HepG2 (cell line): ENCODE results near the gene GPC6. TPM values are rescaled to one million over a fixed set of nuclear protein-coding genes. Genes with fewer than 3 reads are reported as not detected.

Experiments used
- CREM ChIP-seq, 2 experiments: sonication (generic) in 1 of 2; formaldehyde crosslinking in 1 of 2; IDR thresholded peaks; 2 replicates each; pipeline versions ENCODE4 v1.4.0 to v1.6.1; 2016 to 2020; ENCODE audit warnings: antibody characterized with exemption in 1 of 2, mild to moderate bottlenecking in 1 of 2, missing genetic modification reagents in 1 of 2
- FOXJ3 ChIP-seq: sonication (generic); formaldehyde crosslinking; IDR thresholded peaks from 2 replicates; pipeline ENCODE4 v1.4.0; 2020; ENCODE audit warnings: missing genetic modification reagents, mild to moderate bottlenecking, borderline replicate concordance
- GFI1 ChIP-seq: sonication (generic); formaldehyde crosslinking; IDR thresholded peaks from 2 replicates; pipeline ENCODE4 v1.5.0; 2020; ENCODE audit warnings: missing genetic modification reagents, mild to moderate bottlenecking, borderline replicate concordance
- GRHL1 ChIP-seq: sonication (generic); formaldehyde crosslinking; conservative IDR thresholded peaks from 2 replicates; pipeline ENCODE4 v1.8.0; 2022; ENCODE audit warnings: missing genetic modification reagents
- HES4 ChIP-seq: sonication (generic); formaldehyde crosslinking; IDR thresholded peaks from 2 replicates; pipeline ENCODE4 v1.9.0; 2021; ENCODE audit warnings: mild to moderate bottlenecking, missing genetic modification reagents, borderline replicate concordance
- KDM5B ChIP-seq: sonication (generic); formaldehyde crosslinking; IDR thresholded peaks from 2 replicates; pipeline ENCODE4 v1.4.0; 2020; ENCODE audit warnings: missing genetic modification reagents, mild to moderate bottlenecking, borderline replicate concordance
- KDM6A ChIP-seq: IDR thresholded peaks from 2 replicates; pipeline ENCODE4 v1.6.1; 2016; ENCODE audit warnings: low read depth
- KLF11 ChIP-seq: IDR thresholded peaks from 2 replicates; pipeline ENCODE4 v1.6.1; 2016; ENCODE audit warnings: missing compliant biosample characterization
- MTA1 ChIP-seq: sonication (generic); formaldehyde crosslinking; IDR thresholded peaks from 2 replicates; pipeline ENCODE4 v1.4.0; 2020; ENCODE audit warnings: missing genetic modification reagents, mild to moderate bottlenecking, borderline replicate concordance
- MXD1 ChIP-seq: sonication (generic); formaldehyde crosslinking; IDR thresholded peaks from 2 replicates; pipeline ENCODE4 v1.4.0; 2020; ENCODE audit warnings: mild to moderate bottlenecking, missing genetic modification reagents
- NFIC ChIP-seq: IDR thresholded peaks from 2 replicates; pipeline ENCODE4 v1.6.1; 2012; ENCODE audit warnings: mild to moderate bottlenecking, low read length, inconsistent platforms
- PAWR ChIP-seq: sonication (generic); formaldehyde crosslinking; IDR thresholded peaks from 2 replicates; pipeline ENCODE4 v1.4.0; 2020; ENCODE audit warnings: missing genetic modification reagents, mild to moderate bottlenecking, borderline replicate concordance
- PHB2 ChIP-seq: fragments of 450-650 bp; IDR thresholded peaks from 2 replicates; pipeline ENCODE4 v1.6.1; 2018; ENCODE audit not compliant: partially characterized antibody
- PHF20 ChIP-seq: sonication (generic); formaldehyde crosslinking; IDR thresholded peaks from 2 replicates; pipeline ENCODE4 v1.5.0; 2020; ENCODE audit warnings: mild to moderate bottlenecking, missing genetic modification reagents
- PHF5A ChIP-seq: IDR thresholded peaks from one replicate; pipeline ENCODE4 v1.6.1; 2018; ENCODE audit warnings: low read depth, missing genetic modification reagents; ENCODE audit not compliant: unreplicated experiment
- PITX1 ChIP-seq: sonication (generic); formaldehyde crosslinking; IDR thresholded peaks from 2 replicates; pipeline ENCODE4 v1.5.1; 2020; ENCODE audit warnings: mild to moderate bottlenecking, missing genetic modification reagents
- SIX1 ChIP-seq: sonication (generic); formaldehyde crosslinking; IDR thresholded peaks from 2 replicates; pipeline ENCODE4 v1.4.0; 2020; ENCODE audit warnings: missing genetic modification reagents, borderline replicate concordance
- SPEN ChIP-seq: sonication (generic); formaldehyde crosslinking; IDR thresholded peaks from 2 replicates; pipeline ENCODE4 v1.5.1; 2020; ENCODE audit warnings: low read depth, mild to moderate bottlenecking, missing genetic modification reagents
- STAG1 ChIP-seq: sonication (generic); formaldehyde crosslinking; IDR thresholded peaks from 2 replicates; pipeline ENCODE4 v1.4.0; 2020; ENCODE audit warnings: missing genetic modification reagents
- TRIM24 ChIP-seq: sonication (generic); formaldehyde crosslinking; IDR thresholded peaks from 2 replicates; pipeline ENCODE4 v1.8.0; 2022; ENCODE audit warnings: mild to moderate bottlenecking, missing genetic modification reagents
- WIZ ChIP-seq: sonication (generic); formaldehyde crosslinking; IDR thresholded peaks from 2 replicates; pipeline ENCODE4 v1.5.1; 2020; ENCODE audit warnings: mild to moderate bottlenecking, missing genetic modification reagents
- ZEB1 ChIP-seq: IDR thresholded peaks from 2 replicates; pipeline ENCODE4 v1.6.1; 2012; ENCODE audit warnings: mild to moderate bottlenecking, low read depth, inconsistent platforms; ENCODE audit not compliant: insufficient replicate concordance
- ZFP1 ChIP-seq: IDR thresholded peaks from 2 replicates; pipeline ENCODE4 v1.6.1; 2016
- ZFP82 ChIP-seq: sonication (generic); formaldehyde crosslinking; IDR thresholded peaks from 2 replicates; pipeline ENCODE4 v1.5.1; 2020; ENCODE audit warnings: mild to moderate bottlenecking, missing genetic modification reagents, borderline replicate concordance
- ZNF235 ChIP-seq: sonication (generic); formaldehyde crosslinking; IDR thresholded peaks from 2 replicates; pipeline ENCODE4 v1.8.1; 2023; ENCODE audit warnings: mild to moderate bottlenecking, missing genetic modification reagents, borderline replicate concordance
- ZNF337 ChIP-seq: sonication (generic); formaldehyde crosslinking; IDR thresholded peaks from 2 replicates; pipeline ENCODE4 v1.5.1; 2020; ENCODE audit warnings: missing genetic modification reagents, low read depth, mild to moderate bottlenecking, borderline replicate concordance
- ZNF576 ChIP-seq: sonication (generic); formaldehyde crosslinking; IDR thresholded peaks from 2 replicates; pipeline ENCODE4 v1.4.0; 2020; ENCODE audit warnings: mild to moderate bottlenecking, missing genetic modification reagents
- ZNF598 ChIP-seq: sonication (generic); formaldehyde crosslinking; IDR thresholded peaks from 2 replicates; pipeline ENCODE4 v1.5.1; 2020; ENCODE audit warnings: mild to moderate bottlenecking, missing genetic modification reagents, borderline replicate concordance
- ZNF607 ChIP-seq: sonication (generic); formaldehyde crosslinking; IDR thresholded peaks from 2 replicates; pipeline ENCODE4 v1.5.1; 2020; ENCODE audit warnings: missing genetic modification reagents, mild to moderate bottlenecking, borderline replicate concordance
- ZNF724P ChIP-seq: sonication (generic); formaldehyde crosslinking; IDR thresholded peaks from 2 replicates; pipeline ENCODE4 v1.8.0; 2022; ENCODE audit warnings: missing genetic modification reagents, borderline replicate concordance
- ZNF746 ChIP-seq: sonication (generic); formaldehyde crosslinking; IDR thresholded peaks from 2 replicates; pipeline ENCODE4 v1.8.0; 2022; ENCODE audit warnings: mild to moderate bottlenecking, missing genetic modification reagents
- ZSCAN25 ChIP-seq: sonication (generic); formaldehyde crosslinking; IDR thresholded peaks from 2 replicates; pipeline ENCODE4 v1.8.0; 2022; ENCODE audit warnings: mild to moderate bottlenecking, missing genetic modification reagents
- polyA plus RNA-seq, 8 experiments: library from polyadenylated mRNA; depleted of rRNA in 3 of 8; stranded (reverse) in 7 of 8; unstranded in 1 of 8; fragments of >200 nt; fragmentation: Illumina TruSeq in 4 of 8; extraction: Trizol in 4 of 8; gene quantifications; 2 replicates each; pipeline versions ENCODE4 v1.2.1 to v1.2.3, GENCODE V29; 2011 to 2016; ENCODE audit warnings: low read depth in 4 of 8, missing spikeins in 1 of 8, mixed read lengths in 1 of 8; ENCODE audit not compliant: insufficient read depth in 1 of 8
- total RNA-seq, 5 experiments: library from RNA; depleted of rRNA; stranded (reverse); fragments of >200 nt; fragmentation: Illumina TruSeq; extraction: Trizol; gene quantifications; 2 replicates each; pipeline ENCODE4 v1.2.3, GENCODE V29; 2016; ENCODE audit warnings: low read depth in 1 of 5

Gene GPC6
- total and polyA plus RNA-seq, 2 of the 13 experiments (the other 11 are each of a cell fraction or from before 2014, with no cell fraction given) = 24.5 to 33.9 TPM

- TF ChIP-seq KDM5B (CRISPR knock-in tag) (no peak), ZNF724P (no peak), SPEN (no peak), GFI1 (CRISPR knock-in tag) (peak; percentile 92), WIZ (CRISPR knock-in tag) (no peak), PITX1 (CRISPR knock-in tag) (peak; percentile 94), MTA1 (CRISPR knock-in tag) (no peak), CREM (IDR thresholded peaks at IDR 0.05) (peak; percentile 94), CREM (CRISPR knock-in tag; IDR thresholded peaks at IDR 0.05) (no peak), PAWR (CRISPR knock-in tag) (no peak), ZNF607 (CRISPR knock-in tag) (no peak; the same call in 1 of the 2 replicates), ZFP82 (no peak), ZNF337 (peak; percentile 60; the same call in 1 of the 2 replicates), GRHL1 (CRISPR knock-in tag) (no peak), MXD1 (no peak), KDM6A (CRISPR knock-in tag) (peak; percentile 90), STAG1 (CRISPR knock-in tag) (peak; percentile 35), ZSCAN25 (CRISPR knock-in tag) (peak; percentile 64), FOXJ3 (CRISPR knock-in tag) (peak; percentile 96), PHF20 (CRISPR knock-in tag) (peak; percentile 24; the same call in 1 of the 2 replicates), ZNF746 (CRISPR knock-in tag) (no peak), PHB2 (no peak), KLF11 (CRISPR knock-in tag) (peak; percentile 90), NFIC (peak; percentile 94), ZNF235 (CRISPR knock-in tag) (no peak), TRIM24 (CRISPR knock-in tag) (no peak), PHF5A (peak; percentile 98), ZEB1 (peak; percentile 57), SIX1 (CRISPR knock-in tag) (peak; percentile 89), HES4 (CRISPR knock-in tag) (no peak), ZNF598 (CRISPR knock-in tag) (no peak), ZFP1 (CRISPR knock-in tag) (peak; percentile 95; the same call in 1 of the 2 replicates), ZNF576 (CRISPR knock-in tag) (no peak)
These were observed 2.1 kb upstream of the GPC6 start (continued) for GRCh38 chr13:93224535-93224934.
